Mucosa of descending colon (tissue), 3 donors: ENCODE measurements around the gene CELF4. TPM values are rescaled to one million over a fixed set of nuclear protein-coding genes. Genes with fewer than 3 reads are reported as not detected.

Experiments used
- ATAC-seq: fragments of 200-7000 bp; cut with Tn5 transposase; one replicate; pipeline ENCODE4 v1.9.1; 2020; ENCODE audit warnings: mild to moderate bottlenecking, moderate library complexity
- DNase-seq, 3 donors: peaks; one replicate each; pipeline ENCODE4 v3.0.0-alpha.2; 2020
- H3K36me3 ChIP-seq: fragments of 200-600 bp; one replicate; pipeline ENCODE4 v1.8.0; 2021; ENCODE audit warnings: low read depth, mild to moderate bottlenecking
- H3K4me1 ChIP-seq: fragments of 200-600 bp; one replicate; pipeline ENCODE4 v1.8.0; 2021; ENCODE audit warnings: low read depth, mild to moderate bottlenecking
- H3K4me3 ChIP-seq: fragments of 200-600 bp; one replicate; pipeline ENCODE4 v1.8.0; 2021; ENCODE audit warnings: mild to moderate bottlenecking
- H3K9me3 ChIP-seq: fragments of 200-600 bp; one replicate; pipeline ENCODE4 v1.8.0; 2021; ENCODE audit warnings: mild to moderate bottlenecking
- CTCF ChIP-seq: fragments of 200-600 bp; IDR thresholded peaks from one replicate; pipeline ENCODE4 v1.8.0; 2022; ENCODE audit warnings: antibody characterized with exemption, mild to moderate bottlenecking
- intact Hi-C, 2 donors: fragments of 100-400 bp; cut with DNase I in 1 of 2; cut with micrococcal nuclease in 1 of 2; formaldehyde crosslinking; loops; one replicate each; pipeline versions ENCODE4 v1.11.0 to v1.11.1; 2022; cut with DNase I, micrococcal nuclease
- total RNA-seq, 3 donors: library from RNA; stranded (reverse); fragmentation: NEBNext Ultra II Directional in 2 of 3; extraction: Animal tissue kit (Norgen Biotek cat#: 25700) in 2 of 3; gene quantifications; one replicate each; pipeline versions ENCODE4 v1.2.1 to v1.2.4, GENCODE V29; 2021 to 2023
- donor health status: DM: no; HTN: no; CAD: no; lungs with moderate emphysema.
- donor health status: DM: no; HTN: no; CAD: no.
- donor health status: DM: no; HTN: yes; CAD: no.

CELF4 gene
- total RNA-seq, 3 donors from 2014 or later: 0.32 to 4.4 (median 0.72) TPM

- no peak for ATAC-seq
- Histone ChIP-seq H3K4me1 (peaks cover 14% of the 10 kb centered on the region), H3K36me3 (no peaks in the 10 kb centered on the region), H3K9me3 (no peaks in the 10 kb centered on the region), H3K4me3 (no peak overlapping the region)
- DNase-seq: no peak
- no peak for TF ChIP-seq CTCF
- intact Hi-C loops: no loop called here
Measured at GRCh38 chr18:37567061-37567993, 1.7 kb upstream of the CELF4 start.

DNA sequence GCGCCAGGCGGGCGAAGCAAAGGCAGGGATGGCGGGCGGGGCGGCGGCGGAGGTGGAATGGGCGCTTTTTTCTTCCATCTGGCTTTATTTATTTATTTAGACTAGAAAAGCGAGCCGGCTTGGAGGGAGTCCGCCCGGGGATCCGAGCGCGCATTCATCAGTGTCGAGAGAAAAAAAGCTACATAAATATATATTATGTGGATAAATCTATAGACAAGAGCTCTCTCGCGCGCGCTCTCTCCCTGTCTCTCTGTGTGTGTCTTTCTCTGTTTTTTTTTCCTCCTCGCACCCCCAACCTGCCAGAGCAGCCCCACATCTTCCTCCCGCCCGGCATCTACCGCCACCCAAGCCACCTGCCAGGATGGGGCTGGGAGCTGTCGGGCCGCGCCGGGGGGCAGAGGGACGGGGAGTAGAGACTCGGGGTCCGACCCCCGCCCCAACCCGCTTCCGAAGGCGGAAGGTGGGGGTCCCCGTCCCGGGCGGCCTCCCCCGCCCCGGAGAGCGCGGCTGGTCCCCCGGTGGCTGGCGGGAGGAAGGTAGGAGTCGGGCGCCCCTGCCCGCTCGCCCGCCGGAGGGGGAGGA lies 972 bp upstream of the CELF4 start:
- ATAC-seq (no peak), DNase-seq (no peak)
- H3K4me1 ChIP-seq: peaks cover 14% of the 10 kb centered on the region
- intact Hi-C loops: no loop called here
- H3K4me3 ChIP-seq: no peak overlapping the region
- H3K36me3 ChIP-seq: no peaks in the 10 kb centered on the region
- no peak for TF ChIP-seq CTCF
- no peaks in the 10 kb centered on the region for H3K9me3 ChIP-seq

DNA sequence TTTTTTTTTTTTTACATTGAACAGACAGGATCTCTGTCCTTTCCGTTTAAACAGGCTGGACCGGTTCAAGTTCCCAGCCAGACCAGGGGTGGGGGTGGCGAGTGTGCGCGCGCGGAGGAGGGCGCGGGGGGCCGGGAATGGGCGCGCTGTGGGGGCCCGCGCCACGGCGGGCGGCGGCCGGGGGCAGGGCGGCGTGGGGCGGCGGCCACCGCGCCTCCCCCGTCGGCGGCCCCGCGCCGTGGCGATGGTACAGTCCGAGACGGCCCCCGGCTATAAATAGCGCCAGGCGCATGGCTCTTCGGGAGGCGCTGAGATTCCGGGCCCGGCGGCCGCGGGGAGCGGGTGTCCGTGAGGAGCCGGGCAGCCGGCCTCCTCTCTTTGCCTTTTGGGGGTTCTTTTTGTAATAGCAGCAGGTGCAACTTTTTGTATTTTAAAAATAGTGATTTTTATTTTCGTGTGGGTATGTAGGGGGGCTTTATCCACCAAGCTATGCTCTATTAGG lies 430 bp upstream of the CELF4 start:
- peak in 1 of 3 donors; percentile 17 for DNase-seq
- Histone ChIP-seq H3K4me3 (no peak overlapping the region), H3K36me3 (no peaks in the 10 kb centered on the region), H3K9me3 (no peaks in the 10 kb centered on the region), H3K4me1 (peaks cover 14% of the 10 kb centered on the region)
- ATAC-seq: peak; percentile 36
- intact Hi-C loops: no loop called here
- TF ChIP-seq CTCF: no peak

DNA sequence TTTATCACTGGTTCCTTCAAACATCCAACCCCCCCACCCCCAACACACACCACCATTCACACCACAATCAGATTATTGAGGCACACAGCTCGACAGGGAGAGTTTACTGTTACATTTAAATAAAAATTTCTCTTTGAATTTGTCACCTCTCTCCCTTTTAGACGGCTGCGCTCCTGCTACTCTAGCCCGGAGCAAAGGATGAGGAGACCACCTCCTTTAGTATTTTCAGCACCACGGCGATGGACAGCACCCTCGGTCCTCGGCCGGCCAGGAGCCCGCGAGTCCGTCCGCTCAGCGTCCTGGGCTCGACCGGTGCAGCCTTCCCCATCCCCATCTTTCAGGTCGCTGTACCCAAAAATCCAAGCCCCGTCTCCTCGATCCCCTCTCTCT lies 892 bp downstream of the CELF4 start:
- peaks cover 14% of the 10 kb centered on the region for H3K4me1 ChIP-seq
- H3K9me3 ChIP-seq: no peaks in the 10 kb centered on the region
- no peak overlapping the region for H3K4me3 ChIP-seq
- ATAC-seq: peak; percentile 41
- TF ChIP-seq CTCF: no peak
- no peaks in the 10 kb centered on the region for H3K36me3 ChIP-seq
- DNase-seq: peak in 2 of 3 donors; percentile 41 to 51
- intact Hi-C loops: no loop called here

DNA sequence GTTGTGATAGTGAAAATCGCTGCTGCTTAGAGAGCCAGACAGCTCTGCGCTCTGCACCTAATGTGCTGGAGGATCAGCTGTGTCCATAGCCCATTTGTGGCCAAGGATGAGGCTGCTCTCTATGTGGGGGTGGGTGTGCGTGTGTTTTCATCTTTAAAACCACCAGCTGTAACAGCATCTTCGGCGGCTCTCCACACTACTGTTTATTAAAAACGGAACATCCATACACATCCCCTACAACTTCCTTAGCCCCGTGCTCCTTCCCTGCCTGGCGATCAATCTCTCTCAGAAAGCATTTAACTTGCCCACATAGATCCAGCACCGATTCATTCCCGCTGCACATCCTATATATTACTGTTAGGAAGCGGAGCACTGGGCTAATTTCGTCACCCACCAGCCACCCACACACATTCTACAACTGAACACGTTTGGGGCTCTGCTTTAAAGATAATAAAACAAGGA lies 1.6 kb downstream of the CELF4 start:
- Histone ChIP-seq H3K36me3 (no peaks in the 10 kb centered on the region), H3K9me3 (no peaks in the 10 kb centered on the region), H3K4me1 (peaks cover 14% of the 10 kb centered on the region), H3K4me3 (no peak overlapping the region)
- intact Hi-C loops: no loop called here
- TF ChIP-seq CTCF: no peak
- no peak for ATAC-seq
- no peak for DNase-seq
